ENCODE measurements around the gene GLT6D1. TPM values are rescaled to one million over a fixed set of nuclear protein-coding genes. Genes with fewer than 3 reads are reported as not detected.

GLT6D1 gene
- total and polyA plus RNA-seq, 2 of the 8 experiments (the other 6 are each of a cell fraction or from before 2014, with no cell fraction given), result 1.3 to 2.1 TPM

GRCh38 chr9:135601988-135602387, 37.4 kb downstream of the GLT6D1 start (continued):
- no peak for TF ChIP-seq FOSL1 (IDR thresholded peaks at IDR 0.05; ENCODE audit: insufficient read depth, low read depth, low read length)
- no peak for TF ChIP-seq GABPA (IDR thresholded peaks at IDR 0.05; ENCODE audit: borderline replicate concordance, insufficient read depth, low read length)
- TF ChIP-seq KDM5A (IDR thresholded peaks at IDR 0.05; ENCODE audit: low read length), result no peak
- TF ChIP-seq MAX (IDR thresholded peaks at IDR 0.05), result no peak

All from H1 (cell line).